DND-41 (cell line): ENCODE results near the gene LDHA.

Experiments
- CTCF ChIP-seq: IDR thresholded peaks from 2 replicates; pipeline ENCODE4 v1.5.1; 2012; ENCODE audit warnings: borderline replicate concordance, low read length, moderate library complexity, mild to moderate bottlenecking; ENCODE audit not compliant: poor library complexity, severe bottlenecking; ENCODE audit errors: extremely low read depth
- EZH2 ChIP-seq: IDR thresholded peaks from 3 replicates; pipeline ENCODE4 v1.6.1; 2012; ENCODE audit warnings: borderline replicate concordance, low read depth, mild to moderate bottlenecking, moderate library complexity, low read length, inconsistent platforms; ENCODE audit not compliant: severe bottlenecking

GRCh38 chr11:18347471-18348125, 46.8 kb upstream of the LDHA start:
- TF ChIP-seq CTCF (no peak), EZH2 (no peak)
